K562 (cell line): Measurements from ENCODE around the gene FAM120B. TPM values are rescaled to one million over a fixed set of nuclear protein-coding genes. Genes with fewer than 3 reads are reported as not detected.

Experiments used
- ATAC-seq: fragments of 200-7000 bp; cut with Tn5 transposase; 3 replicates; pipeline ENCODE4 v1.9.1; 2020; ENCODE audit warnings: moderate library complexity
- BruUV-seq: library from RNA; stranded (reverse); fragments of 400-500 nt; replicated peaks from 2 replicates; lab custom pipeline; 2021; lab: Mats Ljungman, UMichigan
- CTCF ChIA-PET: fragments of 300-600 bp; formaldehyde crosslinking; extraction: SDS; loops from one replicate; lab custom pipeline; 2021; ENCODE audit warnings: low intra/inter-chr PET ratio; lab: Yijun Ruan, JAX
- POLR2A ChIA-PET: fragments of 300-600, 350-650 bp; sonication (Branson Sonifier 250); formaldehyde crosslinking; extraction: SDS; loops from one replicate; lab custom pipeline; 2021; ENCODE audit warnings: antibody characterized with exemption, inconsistent platforms; lab: Yijun Ruan, JAX
- DNase-seq, 4 experiments: peaks; one replicate each; pipeline versions ENCODE4 v3.0.0 to v3.0.0-alpha.2; 2011 to 2018; ENCODE audit warnings: low spot score in 3 of 4, mixed read lengths in 3 of 4; ENCODE audit errors: extremely low read depth in 1 of 4
- FAIRE-seq: peaks from 2 replicates; lab custom pipeline; 2011; peaks lifted over from hg19 to GRCh38; lab: Jason Lieb, UNC
- H2AFZ ChIP-seq: 2 replicates; pipeline ENCODE4 v1.6.0; 2011; ENCODE audit warnings: low read depth, low read length, control low read depth, inconsistent platforms
- H3K27ac ChIP-seq: fragments of 200-600 bp; 3 replicates; pipeline ENCODE4 v1.8.0; 2011; ENCODE audit warnings: low read depth, mild to moderate bottlenecking, control low read depth, inconsistent platforms, low read length, moderate library complexity, mixed read lengths; ENCODE audit errors: extremely low read depth
- H3K27me3 ChIP-seq, 2 experiments: fragments of 300-600 bp in 1 of 2; 2 replicates in 1 of 2; 3 replicates in 1 of 2; pipeline versions ENCODE4 v1.6.0 to v1.8.0; 2011; ENCODE audit warnings: inconsistent platforms in 2 of 2, low read length in 2 of 2, mild to moderate bottlenecking in 1 of 2, mixed read lengths in 1 of 2, moderate library complexity in 1 of 2; ENCODE audit not compliant: control insufficient read depth in 2 of 2, insufficient read depth in 2 of 2
- H3K36me3 ChIP-seq: fragments of 300-600 bp; 3 replicates; pipeline ENCODE4 v1.8.0; 2011; ENCODE audit warnings: mild to moderate bottlenecking, low read length, inconsistent platforms; ENCODE audit not compliant: control insufficient read depth, insufficient read depth
- H3K4me1 ChIP-seq, 2 experiments: fragments of 200-600 bp in 1 of 2; replicated peaks in 1 of 2; 2 replicates in 1 of 2; 3 replicates in 1 of 2; pipeline versions ENCODE4 v1.5.1 to v1.8.0; 2011; ENCODE audit warnings: inconsistent platforms in 2 of 2, low read length in 2 of 2, mild to moderate bottlenecking in 1 of 2, mixed read lengths in 1 of 2, moderate library complexity in 1 of 2; ENCODE audit not compliant: control insufficient read depth in 2 of 2, insufficient read depth in 2 of 2
- H3K4me2 ChIP-seq: 2 replicates; pipeline ENCODE4 v1.6.1; 2011; ENCODE audit warnings: low read length, control low read depth, inconsistent platforms, mixed read lengths; ENCODE audit not compliant: insufficient read depth
- H3K4me3 ChIP-seq: fragments of 200-600 bp; sonication (generic), shearing (Covaris generic); 2 replicates; pipeline ENCODE4 v1.5.1; 2016; ENCODE audit warnings: control low read depth, inconsistent platforms
- H3K79me2 ChIP-seq: fragments of 200-600 bp; 3 replicates; pipeline ENCODE4 v1.8.0; 2011; ENCODE audit warnings: low read length, inconsistent platforms; ENCODE audit not compliant: control insufficient read depth, insufficient read depth
- H3K9ac ChIP-seq, 2 experiments: 2 replicates each; pipeline versions ENCODE4 v1.6.0 to v1.6.1; 2011; ENCODE audit warnings: low read depth in 2 of 2, low read length in 2 of 2, control low read depth in 1 of 2, inconsistent platforms in 1 of 2, mild to moderate bottlenecking in 1 of 2, mixed read lengths in 1 of 2; ENCODE audit not compliant: insufficient read depth in 1 of 2
- H3K9me1 ChIP-seq: one replicate; pipeline ENCODE4 v1.6.0; 2011; ENCODE audit warnings: inconsistent platforms, mild to moderate bottlenecking, low read length, moderate library complexity; ENCODE audit not compliant: control insufficient read depth, insufficient read depth
- H3K9me3 ChIP-seq: replicated peaks from 2 replicates; pipeline ENCODE4 v1.5.1; 2011; ENCODE audit warnings: low read depth, low read length, inconsistent platforms; ENCODE audit not compliant: control insufficient read depth, insufficient read depth
- H4K20me1 ChIP-seq: replicated peaks from 2 replicates; pipeline ENCODE4 v1.6.1; 2011; ENCODE audit warnings: low read length, inconsistent platforms, mixed read lengths; ENCODE audit not compliant: control insufficient read depth, insufficient read depth
- ARNT ChIP-seq, 2 experiments: fragments of 450-650 bp; IDR thresholded peaks; 2 replicates each; pipeline ENCODE4 v1.6.1; 2016; ENCODE audit warnings: mild to moderate bottlenecking in 1 of 2
- BDP1 ChIP-seq: IDR thresholded peaks from 3 replicates; pipeline ENCODE4 v1.6.1; 2011; ENCODE audit not compliant: insufficient read length, insufficient read depth
- ETS2 ChIP-seq: IDR thresholded peaks from 2 replicates; pipeline ENCODE4 v1.6.1; 2016; ENCODE audit warnings: borderline replicate concordance, missing genetic modification characterization, mild to moderate bottlenecking, moderate library complexity, missing compliant biosample characterization; ENCODE audit not compliant: poor library complexity, severe bottlenecking
- HCFC1 ChIP-seq: IDR thresholded peaks from 2 replicates; pipeline ENCODE4 v1.6.1; 2012; ENCODE audit warnings: low read depth, low read length, improper control_type of control experiment
- PYGO2 ChIP-seq: fragments of 450-650 bp; IDR thresholded peaks from 2 replicates; pipeline ENCODE4 v1.6.1; 2016; ENCODE audit warnings: mild to moderate bottlenecking, missing genetic modification characterization, moderate library complexity, missing compliant biosample characterization
- SP1 ChIP-seq: sonication (generic); formaldehyde crosslinking; IDR thresholded peaks from 2 replicates; pipeline ENCODE4 v1.8.1; 2022; ENCODE audit warnings: mild to moderate bottlenecking, missing genetic modification reagents
- SRSF9 ChIP-seq: fragments of 200-400 bp; formaldehyde crosslinking; IDR thresholded peaks from 2 replicates; pipeline ENCODE4 v1.6.1; 2017; ENCODE audit warnings: low read depth, low read length, borderline replicate concordance
- TBP ChIP-seq: optimal IDR thresholded peaks from 2 replicates; pipeline ENCODE3; 2011; ENCODE audit warnings: low read depth, low read length, improper control_type of control experiment
- ZNF165 ChIP-seq: fragments of 250-450 bp; sonication (Bioruptor Pico); IDR thresholded peaks from 2 replicates; pipeline ENCODE4 v1.4.0; 2020; ENCODE audit warnings: borderline replicate concordance
- ZNF354B ChIP-seq: fragments of 250-450 bp; sonication (Bioruptor Pico); IDR thresholded peaks from 2 replicates; pipeline ENCODE4 v1.4.0; 2020
- ZNF384 ChIP-seq: IDR thresholded peaks from 2 replicates; pipeline ENCODE4 v1.6.1; 2012; ENCODE audit warnings: low read depth, low read length, improper control_type of control experiment
- WGBS: fragments of 100-300 bp; shearing (Covaris generic); methylation state at CpG from one replicate; pipeline ENCODE4 v1.1.6; 2016; ENCODE audit warnings: low coverage, mixed read lengths; ENCODE audit not compliant: insufficient coverage; ENCODE audit errors: missing lambda C conversion rate; 5-methylcytosine and 5-hydroxymethylcytosine counted together
- in situ Hi-C: fragments of 300-500 bp; cut with MboI; formaldehyde crosslinking; loops from 4 replicates; pipeline ENCODE4 v1.15.0; 2018; ENCODE audit warnings: inconsistent platforms, mixed read lengths
- intact Hi-C: fragments of 100-400 bp; cut with micrococcal nuclease; formaldehyde crosslinking; loops from 2 replicates; pipeline ENCODE4 v1.14.2; 2022
- polyA plus RNA-seq, 8 experiments: library from polyadenylated mRNA; depleted of rRNA in 4 of 8; stranded (reverse) in 5 of 8; unstranded in 3 of 8; fragments of >200 nt; fragmentation: Nextera tagmentation in 2 of 8; fragmentation: Illumina TruSeq in 1 of 8; extraction: Ambion mirVana in 2 of 8; extraction: Trizol in 1 of 8; gene quantifications; 2 replicates each; pipeline versions ENCODE4 v1.2.1 to v1.2.3, GENCODE V29; 2011 to 2014; ENCODE audit warnings: inconsistent platforms in 1 of 8, missing spikeins in 1 of 8
- total RNA-seq, 7 experiments: library from RNA; depleted of rRNA in 6 of 7; stranded (reverse); fragments of >200 nt in 6 of 7; fragmentation: Illumina TruSeq in 2 of 7; extraction: Trizol in 2 of 7; gene quantifications; 2 replicates each; pipeline versions ENCODE4 v1.2.1 to v1.2.3, GENCODE V29; 2011 to 2021; ENCODE audit warnings: low replicate concordance in 1 of 7
- TF ChIP-seq, protein P1 (sequence below): sonication (generic); formaldehyde crosslinking; IDR thresholded peaks from 2 replicates; pipeline ENCODE4 v1.8.0; 2022; ENCODE audit warnings: mild to moderate bottlenecking, missing genetic modification reagents

FAM120B gene
- total and polyA plus RNA-seq, 9 of the 15 experiments (the other 6 are each of a cell fraction or from before 2014, with no cell fraction given): 3.5 to 22.6 (median 14.7) TPM

- Histone ChIP-seq H3K79me2 (no peaks in the 10 kb centered on the region), H3K36me3 (no peaks in the 10 kb centered on the region), H4K20me1 (no peaks in the 10 kb centered on the region), H3K4me2 (no peak overlapping the region), H3K9me3 (no peaks in the 10 kb centered on the region), H3K27me3 (peaks cover 64 to 74% of the 10 kb centered on the region in 2 experiments), H2AFZ (no peak overlapping the region), H3K27ac (no peak overlapping the region), H3K9ac (no peak overlapping the region), H3K4me3 (no peak overlapping the region), H3K9me1 (no peaks in the 10 kb centered on the region), H3K4me1 (peaks cover 0 to 9% of the 10 kb centered on the region in 2 experiments; a peak in 1 of 5 replicates)
- peak in 1 of 4 experiments; percentile 16 for DNase-seq
- no TSS peak for BruUV-seq
- 8% methylated on average over 29 of the region's 29 CpGs for WGBS
- no peak for FAIRE-seq
- POLR2A ChIA-PET: interaction anchor here (1.0 kb wide), 1 partner anchor 15 kb away, joined by 5 read pairs; no protein-coding TSS in a partner anchor
- CTCF ChIA-PET: no interaction called here
- TF ChIP-seq HCFC1: no peak
- TF ChIP-seq ARNT (IDR thresholded peaks at IDR 0.05): no peak
- TF ChIP-seq PYGO2: no peak
- TF ChIP-seq SP1 (CRISPR knock-in tag): no peak
- TF ChIP-seq, protein P1, sequence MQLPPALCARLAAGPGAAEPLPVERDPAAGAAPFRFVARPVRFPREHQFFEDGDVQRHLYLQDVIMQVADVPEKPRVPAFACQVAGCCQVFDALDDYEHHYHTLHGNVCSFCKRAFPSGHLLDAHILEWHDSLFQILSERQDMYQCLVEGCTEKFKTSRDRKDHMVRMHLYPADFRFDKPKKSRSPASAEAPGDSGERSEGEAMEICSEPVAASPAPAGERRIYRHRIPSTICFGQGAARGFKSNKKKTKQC (CRISPR knock-in tag): no peak
- no peak for TF ChIP-seq SRSF9
- no peak for TF ChIP-seq TBP
- no peak for TF ChIP-seq ZNF384
- TF ChIP-seq ETS2 (tag): no peak
- TF ChIP-seq ZNF165 (CRISPR knock-in tag): no peak
- no peak for TF ChIP-seq BDP1
- TF ChIP-seq ZNF354B (CRISPR knock-in tag): no peak
- intact Hi-C loops: no loop called here
- peak; percentile 63 for ATAC-seq
- in situ Hi-C loops: no loop called here
Observed at GRCh38 chr6:170423030-170423429, 116.5 kb downstream of the FAM120B start.
